MCF 10A (cell line): ENCODE results near the gene NFIB. TPM values are rescaled to one million over a fixed set of nuclear protein-coding genes. Genes with fewer than 3 reads are reported as not detected.

Experiments used
- BruUV-seq: library from RNA; stranded (reverse); fragments of 400-500 nt; replicated peaks from 2 replicates; lab custom pipeline; 2021; lab: Mats Ljungman, UMichigan
- CTCF ChIA-PET: fragments of 300-600 bp; sonication (Branson Sonifier 250); formaldehyde crosslinking; extraction: SDS; loops from one replicate; lab custom pipeline; 2021; ENCODE audit warnings: antibody characterized with exemption, inconsistent platforms; lab: Yijun Ruan, JAX
- POLR2A ChIA-PET: fragments of 300-600, 350-650 bp; sonication (Branson Sonifier 250); formaldehyde crosslinking; extraction: SDS; loops from one replicate; lab custom pipeline; 2020; ENCODE audit warnings: antibody characterized with exemption, inconsistent platforms; lab: Yijun Ruan, JAX
- DNase-seq: peaks from one replicate; pipeline ENCODE4 v3.0.0-alpha.2; 2018; ENCODE audit not compliant: unreplicated experiment
- H3K27ac Mint-ChIP-seq: one replicate; pipeline ENCODE4 v1.8.0; 2022; ENCODE audit warnings: mild to moderate bottlenecking, low read depth, mixed read lengths; ENCODE audit not compliant: unreplicated experiment
- H3K27me3 Mint-ChIP-seq: one replicate; pipeline ENCODE4 v1.8.0; 2022; ENCODE audit warnings: mixed read lengths; ENCODE audit not compliant: insufficient read depth, unreplicated experiment
- H3K36me3 Mint-ChIP-seq: one replicate; pipeline ENCODE4 v1.8.0; 2022; ENCODE audit warnings: mild to moderate bottlenecking, moderate library complexity, mixed read lengths; ENCODE audit not compliant: insufficient read depth, unreplicated experiment
- H3K4me1 Mint-ChIP-seq: one replicate; pipeline ENCODE4 v1.8.0; 2022; ENCODE audit warnings: mixed read lengths; ENCODE audit not compliant: insufficient read depth, unreplicated experiment
- H3K4me3 Mint-ChIP-seq: one replicate; pipeline ENCODE4 v1.8.0; 2022; ENCODE audit warnings: mild to moderate bottlenecking, moderate library complexity, mixed read lengths; ENCODE audit not compliant: unreplicated experiment
- H3K9me3 Mint-ChIP-seq: one replicate; pipeline ENCODE4 v1.8.0; 2022; ENCODE audit warnings: mixed read lengths; ENCODE audit not compliant: unreplicated experiment
- intact Hi-C: fragments of 100-400 bp; cut with micrococcal nuclease; formaldehyde crosslinking; loops from 2 replicates; pipeline ENCODE4 v1.14.1; 2022
- total RNA-seq: library from RNA; stranded (reverse); gene quantifications from 2 replicates; pipeline ENCODE4 v1.2.3, GENCODE V29; 2022
- TF ChIP-seq, protein P1 (sequence below): fragments of 200-600 bp; IDR thresholded peaks from one replicate; pipeline ENCODE4 v1.8.0; 2022; ENCODE audit warnings: antibody characterized with exemption, mild to moderate bottlenecking; ENCODE audit not compliant: unreplicated experiment

The NFIB gene
- total RNA-seq, 1 experiment from 2014 or later = 70.8 TPM

- peaks cover 7% of the 10 kb centered on the region for H3K36me3 Mint-ChIP-seq
- TF ChIP-seq, protein P1, sequence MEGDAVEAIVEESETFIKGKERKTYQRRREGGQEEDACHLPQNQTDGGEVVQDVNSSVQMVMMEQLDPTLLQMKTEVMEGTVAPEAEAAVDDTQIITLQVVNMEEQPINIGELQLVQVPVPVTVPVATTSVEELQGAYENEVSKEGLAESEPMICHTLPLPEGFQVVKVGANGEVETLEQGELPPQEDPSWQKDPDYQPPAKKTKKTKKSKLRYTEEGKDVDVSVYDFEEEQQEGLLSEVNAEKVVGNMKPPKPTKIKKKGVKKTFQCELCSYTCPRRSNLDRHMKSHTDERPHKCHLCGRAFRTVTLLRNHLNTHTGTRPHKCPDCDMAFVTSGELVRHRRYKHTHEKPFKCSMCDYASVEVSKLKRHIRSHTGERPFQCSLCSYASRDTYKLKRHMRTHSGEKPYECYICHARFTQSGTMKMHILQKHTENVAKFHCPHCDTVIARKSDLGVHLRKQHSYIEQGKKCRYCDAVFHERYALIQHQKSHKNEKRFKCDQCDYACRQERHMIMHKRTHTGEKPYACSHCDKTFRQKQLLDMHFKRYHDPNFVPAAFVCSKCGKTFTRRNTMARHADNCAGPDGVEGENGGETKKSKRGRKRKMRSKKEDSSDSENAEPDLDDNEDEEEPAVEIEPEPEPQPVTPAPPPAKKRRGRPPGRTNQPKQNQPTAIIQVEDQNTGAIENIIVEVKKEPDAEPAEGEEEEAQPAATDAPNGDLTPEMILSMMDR = no peak
- no TSS peak for BruUV-seq
- peak; percentile 69 for DNase-seq
- H3K9me3 Mint-ChIP-seq = no peaks in the 10 kb centered on the region
- intact Hi-C loops = no loop called here
- CTCF ChIA-PET = interaction anchor here (0.6 to 1.0 kb wide), 5 partner anchors 8 to 628 kb away, joined by 4 to 5 read pairs (median 4); no protein-coding TSS in a partner anchor
- H3K27ac Mint-ChIP-seq = peak overlapping the region; percentile 72
- POLR2A ChIA-PET = interaction anchor here (0.7 to 6.1 kb wide), 15 partner anchors 8 to 830 kb away, joined by 3 to 77 read pairs (median 3); no protein-coding TSS in a partner anchor
- H3K27me3 Mint-ChIP-seq = no peaks in the 10 kb centered on the region
- peaks cover 49% of the 10 kb centered on the region for H3K4me1 Mint-ChIP-seq
- H3K4me3 Mint-ChIP-seq = peak overlapping the region; percentile 80
Measured at GRCh38 chr9:14315875-14316601, 2.1 kb upstream of the NFIB start.

- H3K27me3 Mint-ChIP-seq = no peaks in the 10 kb centered on the region
- ChIA-PET POLR2A (interaction anchor here (0.6 to 6.1 kb wide), 26 partner anchors 7 to 830 kb away, joined by 3 to 77 read pairs (median 4); no protein-coding TSS in a partner anchor), CTCF (interaction anchor here (0.6 to 0.9 kb wide), 3 partner anchors 9 to 97 kb away, joined by 3 to 4 read pairs (median 4); no protein-coding TSS in a partner anchor)
- BruUV-seq = TSS peak; percentile 65
- no peaks in the 10 kb centered on the region for H3K9me3 Mint-ChIP-seq
- DNase-seq = peak; percentile 93
- TF ChIP-seq, protein P1 = no peak
- peak overlapping the region; percentile 88 for H3K27ac Mint-ChIP-seq
- intact Hi-C loops = loop anchor here (5.0 kb wide), 4 partner anchors 37 to 218 kb away; no protein-coding TSS in a partner anchor
- peak overlapping the region; percentile 80 for H3K4me3 Mint-ChIP-seq
- H3K4me1 Mint-ChIP-seq = peaks cover 41% of the 10 kb centered on the region
- H3K36me3 Mint-ChIP-seq = peaks cover 7% of the 10 kb centered on the region
Measured at GRCh38 chr9:14314929-14315874, 1.3 kb upstream of the NFIB start.

DNA sequence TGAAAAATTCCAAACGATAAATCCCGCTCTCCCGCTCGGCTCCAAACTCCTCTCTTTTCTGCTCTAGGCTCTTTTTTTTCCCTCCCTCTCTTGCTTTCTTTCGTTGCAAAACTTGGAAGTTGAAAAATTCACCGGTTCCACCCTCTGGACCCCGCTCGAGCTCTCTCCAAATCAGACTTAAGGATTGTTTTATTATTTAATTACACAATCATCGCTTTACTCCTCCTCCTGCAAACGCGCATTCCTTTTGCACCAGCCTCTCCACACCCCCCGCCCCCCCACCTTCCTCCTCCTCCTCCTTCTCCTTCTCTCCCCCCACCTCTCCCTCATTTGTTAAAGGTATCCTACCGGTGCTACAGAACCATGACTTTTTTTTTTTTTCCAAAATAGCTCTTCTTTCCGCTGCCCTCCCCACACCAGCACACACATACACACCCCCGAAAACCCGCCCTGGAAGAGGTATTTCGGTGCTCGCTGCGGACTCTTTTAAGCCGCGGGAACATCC is 535 bp upstream of the NFIB start:
- intact Hi-C loops = loop anchor here (5.0 kb wide), 4 partner anchors 38 to 217 kb away; no protein-coding TSS in a partner anchor
- BruUV-seq = no TSS peak
- H3K4me1 Mint-ChIP-seq = peaks cover 39% of the 10 kb centered on the region
- no peaks in the 10 kb centered on the region for H3K27me3 Mint-ChIP-seq
- POLR2A ChIA-PET = interaction anchor here (0.6 to 3.0 kb wide), 21 partner anchors 9 to 829 kb away, joined by 3 to 22 read pairs (median 4); no protein-coding TSS in a partner anchor
- H3K4me3 Mint-ChIP-seq = peak overlapping the region; percentile 80
- CTCF ChIA-PET = interaction anchor here (0.9 kb wide), 1 partner anchor 9 kb away, joined by 3 read pairs; no protein-coding TSS in a partner anchor
- DNase-seq = peak; percentile 96
- peaks cover 7% of the 10 kb centered on the region for H3K36me3 Mint-ChIP-seq
- H3K27ac Mint-ChIP-seq = peak overlapping the region; percentile 88
- no peaks in the 10 kb centered on the region for H3K9me3 Mint-ChIP-seq
- TF ChIP-seq, protein P1 = no peak
